M059J (cell line): Measurements from ENCODE around the gene TMBIM6. TPM values are rescaled to one million over a fixed set of nuclear protein-coding genes. Genes with fewer than 3 reads are reported as not detected.
A peak's percentile ranks its signal among the peaks of the same experiment; 100 is the strongest.
"Not testable (repeated sequence)": the region's sequence is repeated elsewhere in the genome, so short reads cannot be mapped to it uniquely, and the experiment has no call there.

ENCODE experiments used
- DNase-seq: peaks from one replicate; pipeline ENCODE4 v3.0.0-alpha.2; 2012; ENCODE audit warnings: low read depth
- total RNA-seq: library from RNA; depleted of rRNA; stranded (reverse); fragments of >200 nt; shearing (Covaris generic); gene quantifications from 2 replicates; pipeline ENCODE4 v1.2.3, GENCODE V29; 2014; rRNA removed

The TMBIM6 gene, protein sequence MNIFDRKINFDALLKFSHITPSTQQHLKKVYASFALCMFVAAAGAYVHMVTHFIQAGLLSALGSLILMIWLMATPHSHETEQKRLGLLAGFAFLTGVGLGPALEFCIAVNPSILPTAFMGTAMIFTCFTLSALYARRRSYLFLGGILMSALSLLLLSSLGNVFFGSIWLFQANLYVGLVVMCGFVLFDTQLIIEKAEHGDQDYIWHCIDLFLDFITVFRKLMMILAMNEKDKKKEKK
- total RNA-seq: 585 and 680 TPM in 2 replicates

- DNase-seq: peak; percentile 100
Observed at GRCh38 chr12:49740930-49741881, at the start of gene TMBIM6. TMBIM6 (plus strand) TSS chr12:49741557; CDS start chr12:49752494, 10,937 bp downstream.

DNA sequence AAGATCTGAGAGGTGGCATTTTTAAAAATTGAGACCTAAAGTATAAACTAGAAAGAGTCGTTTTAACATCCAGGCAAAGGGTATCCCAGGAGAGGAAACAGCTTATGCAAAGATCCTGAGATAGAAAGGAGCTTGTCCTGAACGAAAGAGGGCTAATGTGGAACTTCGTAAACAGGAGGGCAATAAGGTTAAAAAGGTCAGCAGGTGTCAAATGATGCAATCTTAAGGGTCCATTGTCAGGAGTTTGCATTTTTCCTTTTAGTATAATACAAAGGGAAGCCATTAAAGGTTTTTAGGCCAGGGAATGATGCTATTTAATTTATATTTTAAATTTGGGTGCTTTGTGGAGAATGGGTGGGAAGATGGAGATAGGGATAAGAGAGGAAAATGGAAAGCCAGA, 48.5 kb upstream of the TMBIM6 start:
- no peak for DNase-seq

- peak; percentile 33 for DNase-seq
Observed at GRCh38 chr12:49693931-49694444, 47.4 kb upstream of the TMBIM6 start.

GRCh38 chr12:49696723-49697122, 44.6 kb upstream of the TMBIM6 start:
- no peak for DNase-seq

GRCh38 chr12:49697808-49698207, 43.5 kb upstream of the TMBIM6 start:
- DNase-seq: no peak

GRCh38 chr12:49698619-49699545, 42.5 kb upstream of the TMBIM6 start:
- peak; percentile 83 for DNase-seq

GRCh38 chr12:49702009-49702408, 39.3 kb upstream of the TMBIM6 start:
- DNase-seq: no peak

DNA sequence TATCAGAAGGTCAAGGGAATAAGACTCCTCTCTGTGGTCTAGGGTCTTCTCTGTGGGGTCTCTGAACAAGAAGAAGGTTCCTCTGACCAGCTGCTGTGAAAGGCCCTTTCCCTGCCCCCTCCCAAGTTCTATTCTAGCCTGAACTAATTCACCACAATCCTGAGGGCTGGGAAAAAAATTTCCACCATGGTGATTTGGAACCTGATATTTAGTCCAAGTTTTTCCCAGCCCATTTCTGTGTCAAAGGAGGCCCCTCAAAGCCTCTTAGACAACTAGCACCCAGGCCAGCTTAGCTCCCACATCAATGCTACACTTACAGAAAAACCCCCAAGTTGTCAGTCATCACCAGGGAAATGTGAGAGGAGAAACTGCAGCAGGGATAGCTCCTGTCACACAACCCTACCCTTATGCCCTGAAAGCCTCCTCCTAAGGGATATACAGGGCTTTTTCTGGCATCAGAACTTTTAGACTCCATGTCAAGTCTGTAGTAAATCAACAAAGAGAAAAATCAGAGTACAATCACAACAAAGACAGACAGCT, 38.6 kb upstream of the TMBIM6 start:
- DNase-seq: peak; percentile 44

DNA sequence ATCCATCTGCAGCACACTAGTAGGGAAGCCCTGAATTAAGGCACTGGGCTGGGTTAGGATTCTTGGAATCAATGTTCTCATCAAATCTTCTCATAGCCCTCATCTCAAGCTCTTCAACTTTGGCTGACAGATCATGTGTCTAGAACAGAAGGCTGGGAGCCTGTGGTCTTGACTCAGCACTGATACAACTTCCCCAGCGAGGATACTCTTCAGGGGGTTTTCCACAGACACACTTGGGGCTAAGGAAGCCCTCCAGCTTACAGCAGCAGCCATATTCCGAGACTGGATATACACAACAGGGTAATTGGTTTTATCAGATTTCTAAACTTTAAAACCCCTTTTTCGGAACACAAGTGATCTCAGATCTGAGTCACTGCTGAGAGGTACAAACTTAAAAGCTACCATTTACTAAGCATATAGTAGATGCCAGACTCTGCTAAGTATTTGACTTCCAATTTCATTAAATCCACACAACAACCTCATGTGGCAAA, 37.7 kb upstream of the TMBIM6 start:
- peak; percentile 84 for DNase-seq

DNA sequence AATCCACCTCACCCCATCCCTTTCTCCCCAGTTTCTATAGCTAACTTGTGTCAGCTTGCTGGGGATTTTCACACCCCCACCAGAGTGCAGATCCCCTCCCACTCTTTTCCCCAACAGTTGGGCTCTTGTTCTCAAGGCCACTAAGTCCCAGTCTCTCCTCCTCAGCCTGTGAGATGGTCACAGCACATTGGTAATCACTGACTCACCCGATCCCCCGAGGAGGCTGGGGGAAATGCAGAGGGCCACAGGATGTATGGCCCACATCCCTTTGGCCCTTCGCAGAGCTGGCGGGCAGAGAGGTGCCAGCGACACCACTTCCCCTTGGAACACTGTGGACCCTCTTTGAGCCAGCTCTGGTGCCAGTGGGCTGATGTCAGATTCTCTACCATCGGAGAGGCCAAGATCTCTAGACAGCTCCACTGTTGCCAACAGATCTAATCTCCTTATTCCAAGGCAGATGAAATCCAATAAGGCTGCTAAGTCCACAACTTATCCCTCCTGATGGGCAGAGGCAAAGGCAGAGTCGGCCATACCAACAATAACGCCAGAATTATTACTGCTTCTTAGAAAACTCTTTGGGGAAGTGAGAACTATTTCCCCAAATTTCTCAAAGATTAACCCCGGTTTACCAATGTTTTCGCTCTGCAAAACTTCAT, 35.8 kb upstream of the TMBIM6 start:
- DNase-seq: peak; percentile 89

GRCh38 chr12:49706351-49707127, 34.8 kb upstream of the TMBIM6 start:
- peak; percentile 52 for DNase-seq

- DNase-seq: peak; percentile 92
Observed at GRCh38 chr12:49707128-49707811, 34.1 kb upstream of the TMBIM6 start, which contains the start of gene FMNL3. FMNL3 (minus strand) TSS chr12:49707405; CDS start chr12:49707180, 225 bp downstream.

DNA sequence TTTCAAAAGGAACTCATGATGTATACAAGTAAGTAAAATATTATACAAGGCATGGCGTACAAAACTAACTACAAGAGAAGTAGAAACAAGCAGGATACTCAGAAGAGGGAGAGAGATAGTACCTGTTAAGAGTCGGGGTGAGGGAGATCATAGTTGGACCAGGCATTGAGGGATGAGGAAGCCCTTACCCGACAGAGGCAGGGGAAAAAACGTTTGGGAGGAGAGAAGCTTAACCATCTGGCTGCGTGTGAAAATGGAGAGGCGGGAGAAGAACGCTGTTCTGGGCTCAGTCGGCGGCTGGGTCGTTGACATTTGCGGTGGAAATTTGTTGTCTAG, 33.6 kb upstream of the TMBIM6 start:
- no peak for DNase-seq

GRCh38 chr12:49708851-49709250, 32.5 kb upstream of the TMBIM6 start:
- DNase-seq: peak; percentile 37

DNA sequence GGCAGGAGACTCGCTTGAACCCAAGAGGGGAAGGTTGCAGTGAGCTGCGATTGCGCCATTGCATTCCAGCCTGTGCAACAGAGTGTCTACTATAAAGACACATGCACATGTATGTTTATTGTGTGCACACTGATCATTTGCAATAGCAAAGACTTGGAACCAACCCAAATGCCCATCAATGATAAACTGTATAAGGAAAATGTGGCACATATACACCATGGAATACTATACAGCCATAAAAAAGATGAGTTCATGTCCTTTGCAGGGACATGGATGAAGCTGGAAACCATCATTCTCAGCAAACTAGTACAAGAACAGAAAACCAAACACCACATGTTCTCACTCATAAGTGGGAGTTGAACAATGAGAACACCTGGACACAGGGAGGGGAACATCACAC, 27.4 kb upstream of the TMBIM6 start:
- DNase-seq: not testable (repeated sequence)

GRCh38 chr12:49716553-49716952, 24.8 kb upstream of the TMBIM6 start:
- no peak for DNase-seq

GRCh38 chr12:49717800-49718199, 23.6 kb upstream of the TMBIM6 start:
- not testable (repeated sequence) for DNase-seq

- DNase-seq: peak; percentile 35
Observed at GRCh38 chr12:49720214-49720613, 21.1 kb upstream of the TMBIM6 start.

DNA sequence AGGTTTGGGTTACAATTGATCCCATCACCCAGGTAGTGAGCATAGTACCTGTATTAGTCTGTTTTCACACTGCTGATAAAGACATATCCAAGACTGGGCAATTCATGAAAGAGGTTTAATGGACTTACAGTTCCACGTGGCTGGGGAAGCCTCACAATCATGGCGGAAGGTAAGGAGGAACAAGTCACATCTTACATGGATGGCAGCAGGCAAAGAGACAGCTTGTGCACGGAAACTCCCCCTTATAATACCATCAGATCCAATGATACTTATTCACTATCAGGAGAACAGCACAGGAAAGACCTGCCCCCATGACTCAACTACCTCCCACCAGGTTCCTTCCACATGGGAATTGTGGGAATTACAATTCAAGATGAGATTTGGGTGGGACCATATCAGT, 20.0 kb upstream of the TMBIM6 start:
- DNase-seq: not testable (repeated sequence)
